ENCODE measurements around the gene RSL24D1. TPM values are rescaled to one million over a fixed set of nuclear protein-coding genes. Genes with fewer than 3 reads are reported as not detected.

The RSL24D1 gene
- total RNA-seq, 2 experiments from 2014 or later = 201 to 209 TPM

DNA sequence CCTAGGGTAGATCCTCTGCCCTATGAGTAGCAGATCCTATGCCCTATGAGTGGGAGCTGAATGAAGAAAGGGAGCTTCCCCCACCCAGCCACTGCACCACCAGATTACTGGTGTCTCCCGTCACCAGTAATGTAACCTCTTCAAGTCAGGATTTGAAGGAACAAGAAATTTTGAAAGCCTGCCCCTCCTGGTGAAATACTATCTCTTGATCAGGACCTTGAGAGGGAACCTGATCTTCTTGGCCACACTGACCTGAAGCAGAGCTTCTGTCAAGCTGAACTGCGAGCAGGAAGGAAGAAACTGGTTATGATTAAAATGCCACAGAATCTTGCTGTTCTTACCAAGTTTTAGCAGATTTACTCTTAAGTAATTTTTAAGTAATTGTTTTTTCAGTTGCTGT is 62.8 kb downstream of the RSL24D1 start:
- H3K9me3 Mint-ChIP-seq = peaks cover 24% of the 10 kb centered on the region
- no peaks in the 10 kb centered on the region for H3K4me1 Mint-ChIP-seq (ENCODE audit: low read depth)
- H3K4me3 Mint-ChIP-seq = no peak overlapping the region
- no peak for DNase-seq
- no peak overlapping the region for H3K27ac Mint-ChIP-seq
- peaks cover 5% of the 10 kb centered on the region for H3K27me3 Mint-ChIP-seq (ENCODE audit: low read depth)
- CTCF ChIA-PET = no interaction called here
- intact Hi-C loops (cut with micrococcal nuclease) = no loop called here
- H3K36me3 Mint-ChIP-seq (ENCODE audit: low read depth) = peaks cover 10% of the 10 kb centered on the region

- intact Hi-C loops (cut with micrococcal nuclease) = no loop called here
- Mint-ChIP-seq H3K9me3 (peaks cover 24% of the 10 kb centered on the region), H3K4me1 (ENCODE audit: low read depth) (no peaks in the 10 kb centered on the region), H3K27ac (no peak overlapping the region), H3K27me3 (ENCODE audit: low read depth) (peaks cover 5% of the 10 kb centered on the region), H3K36me3 (ENCODE audit: low read depth) (peaks cover 10% of the 10 kb centered on the region), H3K4me3 (no peak overlapping the region)
- CTCF ChIA-PET = interaction anchor here (1.6 kb wide), 1 partner anchor 37 kb away, joined by 4 read pairs; no protein-coding TSS in a partner anchor
- no peak for DNase-seq
Observed at GRCh38 chr15:55132672-55133071, 64.1 kb downstream of the RSL24D1 start.

Other genes starting within 250 kb of the RSL24D1 start
- gene RAB27A, start 92.9 kb upstream of the RSL24D1 start, total RNA-seq = 100 to 1,000 TPM; 119 to 124 TPM
- 1 to 10 TPM; 7.3 to 9.2 TPM for gene PIGBOS1, start 122.2 kb upstream of the RSL24D1 start, total RNA-seq
- 10 to 100 TPM; 13.3 to 13.8 TPM for gene PIGB, start 122.3 kb upstream of the RSL24D1 start, total RNA-seq
- 10 to 100 TPM in 1 of 2 experiments, 1 to 10 TPM in 1; 9.8 to 11.6 TPM for gene CCPG1, start 211.4 kb upstream of the RSL24D1 start, total RNA-seq
- under 1 TPM; 0.38 to 0.44 TPM for gene PIERCE2, start 211.6 kb upstream of the RSL24D1 start, total RNA-seq

Data from activated naive CD4-positive, alpha-beta T cell treated with anti-CD3 and anti-CD28 coated beads for 36 hours (primary cell).